Kidney glomerular epithelial cell (primary cell): Measurements from ENCODE around the gene VPS18.

Experiments
- DNase-seq: peaks from one replicate; lab custom pipeline; 2025; lab: John Stamatoyannopoulos, UW

Gene VPS18

GRCh38 chr15:40937762-40938535, 43.7 kb downstream of the VPS18 start:
- peak; percentile 55 for DNase-seq

GRCh38 chr15:40938536-40938870, 44.3 kb downstream of the VPS18 start:
- DNase-seq = no peak

DNA sequence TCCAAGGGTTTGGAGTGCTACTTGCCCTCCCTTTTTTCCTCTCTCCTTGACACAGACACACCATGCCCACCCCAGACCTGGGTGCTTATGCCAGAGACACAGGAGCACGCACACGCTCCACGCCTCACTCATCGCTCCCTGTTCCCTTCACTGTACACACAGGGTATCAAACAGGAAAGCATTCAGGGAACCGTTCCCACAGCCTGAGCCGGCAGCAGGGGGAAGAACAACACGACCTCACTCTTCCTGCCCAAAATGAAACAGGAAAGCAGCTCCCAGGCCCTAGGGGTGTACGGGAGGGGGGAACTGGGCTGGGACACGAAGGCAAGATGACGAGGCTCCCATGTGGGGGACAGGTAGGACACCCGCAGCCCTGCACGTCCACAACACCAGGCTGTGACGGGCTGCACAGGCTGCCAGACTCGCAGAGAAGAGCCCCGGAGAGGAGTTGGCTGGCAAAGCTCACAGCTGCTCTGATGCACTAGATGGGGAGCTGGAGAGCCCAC, 46.1 kb downstream of the VPS18 start:
- no peak for DNase-seq

DNA sequence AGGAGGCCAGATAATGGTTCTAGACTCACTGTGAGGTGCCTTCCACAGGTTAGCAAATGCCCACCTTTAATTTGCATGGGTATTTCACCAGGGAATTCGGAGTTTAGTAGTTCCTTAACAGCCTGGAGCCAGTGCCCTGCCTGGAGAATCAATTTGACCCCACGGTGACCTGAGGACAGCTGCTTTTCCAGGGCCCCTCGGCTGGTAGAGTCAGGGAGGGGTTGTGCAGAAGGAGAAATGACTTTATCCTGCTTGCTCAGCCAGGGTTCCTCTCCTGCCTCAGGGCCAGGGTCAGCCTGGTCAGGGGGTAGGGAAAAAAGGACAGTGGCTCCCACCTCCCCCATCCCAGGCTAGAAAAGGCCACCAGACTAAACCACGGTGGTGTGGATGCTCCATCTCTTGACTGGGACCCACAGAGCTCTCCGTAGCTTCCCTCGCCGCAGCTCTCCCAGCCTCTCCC, 46.8 kb downstream of the VPS18 start:
- DNase-seq = no peak

GRCh38 chr15:40941528-40942336, 47.5 kb downstream of the VPS18 start:
- DNase-seq = peak; percentile 53

GRCh38 chr15:40942337-40942854, 48.1 kb downstream of the VPS18 start:
- no peak for DNase-seq

DNA sequence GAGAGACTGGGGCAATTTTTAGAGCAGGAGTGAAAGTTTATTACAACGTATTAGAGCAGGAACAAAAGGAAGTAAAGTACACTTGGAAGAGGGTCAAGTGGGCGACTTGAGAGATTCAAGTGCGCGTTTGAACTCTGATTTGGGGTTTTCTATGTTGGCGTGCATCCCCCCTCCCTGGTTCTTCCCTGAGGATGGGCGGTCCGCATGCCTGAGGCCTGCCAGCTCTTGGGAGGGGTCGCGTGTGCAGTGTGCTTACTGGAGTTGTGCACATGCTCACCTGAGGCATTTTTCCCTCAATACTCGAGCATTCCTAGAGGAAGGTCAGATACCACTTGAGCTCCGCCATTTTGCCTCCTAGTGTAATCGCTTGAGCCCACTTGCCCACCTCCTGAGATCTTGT, 48.6 kb downstream of the VPS18 start:
- no peak for DNase-seq

- no peak for DNase-seq
These were observed 49.6 kb downstream of the VPS18 start for GRCh38 chr15:40943764-40944365.

DNA sequence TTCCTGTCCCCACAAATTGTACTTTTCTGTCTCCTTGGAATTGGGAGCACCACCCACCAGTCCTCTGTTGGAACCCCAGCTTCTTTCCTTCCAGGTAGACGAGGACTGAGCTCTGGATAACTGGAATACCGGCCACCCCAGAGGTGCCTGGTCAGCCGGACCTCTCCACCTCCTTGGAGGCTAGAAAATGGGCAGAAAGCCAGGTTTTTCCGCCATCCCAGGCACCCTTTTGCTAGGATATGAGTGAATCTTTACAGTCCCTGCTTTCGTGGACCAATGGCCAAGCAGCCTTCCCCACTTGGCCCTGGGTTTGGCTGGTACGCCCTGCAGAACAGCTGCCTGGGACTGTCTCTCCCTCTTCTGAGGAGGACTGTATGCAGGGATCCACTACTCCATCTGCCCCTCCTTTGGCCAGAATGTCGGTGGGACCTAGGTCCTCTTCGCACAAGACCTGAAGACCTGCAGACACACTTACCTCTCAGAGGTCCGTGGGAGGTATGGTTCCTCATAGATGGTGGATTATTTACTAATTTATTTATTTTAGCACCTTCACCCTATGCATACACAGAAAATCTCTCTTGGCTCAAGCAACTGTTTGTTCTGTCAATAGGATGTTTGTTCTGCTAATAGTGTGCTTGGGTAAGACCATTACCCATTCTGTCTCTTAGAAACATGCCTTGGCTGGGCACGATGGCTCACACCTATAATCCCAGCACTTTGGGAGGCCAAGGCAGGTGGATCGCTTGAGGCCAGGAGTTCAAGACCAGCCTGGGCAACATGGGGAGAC, 50.5 kb downstream of the VPS18 start:
- DNase-seq = no peak

- DNase-seq = no peak
These were observed 54.6 kb downstream of the VPS18 start for GRCh38 chr15:40948706-40949473.

GRCh38 chr15:40949756-40950207, 55.5 kb downstream of the VPS18 start:
- DNase-seq = no peak

DNA sequence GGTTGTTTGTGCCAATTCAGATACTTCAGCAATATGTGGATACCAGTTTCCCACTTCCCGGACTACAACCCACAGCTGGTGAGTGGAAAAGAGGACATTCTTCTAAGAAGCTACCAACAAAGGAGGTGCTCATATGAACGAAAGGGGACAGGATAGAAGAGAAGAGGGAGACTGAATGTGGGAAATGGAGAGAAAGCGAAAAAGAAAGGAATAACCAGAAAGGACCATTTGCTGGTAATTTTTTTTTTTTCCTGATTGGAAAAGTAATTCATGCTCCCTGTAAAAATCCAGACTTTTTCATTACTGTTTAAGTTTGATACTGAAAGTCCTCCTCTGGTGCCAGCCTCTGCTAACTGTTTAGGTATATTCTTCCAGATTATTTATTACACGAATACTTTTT, 57.5 kb downstream of the VPS18 start:
- no peak for DNase-seq

- DNase-seq = no peak
These were observed 58.2 kb downstream of the VPS18 start for GRCh38 chr15:40952301-40952900.

DNA sequence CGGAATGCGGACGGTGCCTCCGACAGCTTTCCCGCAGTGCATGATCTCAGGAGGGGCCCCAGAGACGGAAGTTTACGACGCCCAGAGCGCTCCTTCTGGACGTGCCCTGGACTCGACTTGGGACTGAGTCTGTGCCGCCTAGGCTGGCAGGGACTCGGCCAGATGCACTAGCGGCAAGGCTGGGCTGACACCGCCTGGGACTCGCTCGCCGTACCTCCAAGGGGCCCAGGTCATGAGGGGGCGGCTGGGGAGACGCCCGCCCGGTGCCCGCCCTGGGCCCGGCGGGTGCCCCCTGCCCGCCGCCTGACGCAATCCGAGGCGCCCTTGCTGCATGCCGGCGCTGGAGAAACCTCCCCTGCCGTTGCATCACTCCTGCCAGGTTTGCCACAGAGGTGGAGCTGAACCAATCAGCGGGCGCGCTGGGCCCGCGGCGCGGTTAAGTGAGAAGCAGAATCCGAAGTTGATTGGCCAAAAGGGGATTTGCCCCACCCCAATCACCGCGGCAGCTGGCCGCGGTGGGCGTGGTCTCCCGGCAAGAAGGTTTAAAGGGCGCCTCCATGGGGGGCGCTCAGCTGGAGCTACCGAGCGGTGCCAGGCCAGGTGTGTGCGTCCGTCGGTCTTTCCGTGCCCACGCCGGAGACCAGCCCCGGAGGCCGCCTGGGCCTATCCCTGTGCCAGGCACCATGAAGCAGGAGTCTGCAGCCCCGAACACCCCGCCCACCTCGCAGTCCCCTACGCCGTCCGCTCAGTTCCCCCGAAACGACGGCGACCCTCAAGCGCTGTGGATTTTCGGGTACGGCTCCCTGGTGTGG, 58.9 kb downstream of the VPS18 start, which contains the start of gene CHAC1:
CHAC1 (plus strand) TSS at position 571 of the 812 bp plus-strand sequence; CDS start at position 684, 113 bp downstream.
- DNase-seq = peak; percentile 97
